ENCODE results near the gene DCAF15. TPM values are rescaled to one million over a fixed set of nuclear protein-coding genes. Genes with fewer than 3 reads are reported as not detected.
A peak's percentile ranks its signal among the peaks of the same experiment; 100 is the strongest.

DCAF15 gene
- polyA plus RNA-seq, 1 of the 3 experiments (the other 2 are of a cell fraction) = 55.6 TPM

DNA sequence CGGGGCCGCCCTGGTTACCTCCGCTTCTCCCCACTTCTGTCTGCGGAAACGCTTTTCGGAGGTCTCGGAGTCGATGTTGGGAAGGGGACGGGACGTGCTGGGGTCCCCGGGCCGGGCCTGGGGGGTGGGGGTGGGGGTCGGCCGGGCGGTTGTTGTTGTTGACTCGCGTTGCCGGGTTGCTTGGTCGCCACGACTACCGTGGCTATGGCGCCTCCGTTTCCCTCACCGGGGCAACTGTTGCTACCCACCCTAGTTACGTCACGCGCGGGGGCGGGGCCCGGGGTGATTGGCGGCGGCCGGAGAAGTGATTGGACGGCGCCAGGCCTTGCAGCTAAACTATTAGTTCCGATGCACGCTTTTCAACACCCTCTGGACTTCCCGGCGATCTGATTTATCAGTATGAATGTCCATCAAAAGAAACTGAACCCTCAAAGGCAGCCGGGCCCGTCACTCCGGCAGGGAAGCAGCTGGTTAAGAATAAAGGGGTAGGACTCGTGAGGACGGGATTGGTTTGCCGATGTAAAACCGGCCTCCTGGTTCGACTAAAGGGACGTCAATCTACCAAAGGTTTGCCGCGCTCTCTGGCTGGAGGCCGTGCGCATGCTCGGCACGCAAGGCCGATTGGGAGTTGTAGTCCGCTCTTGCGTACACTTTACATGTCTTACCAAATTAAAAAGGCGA lies 53.9 kb downstream of the DCAF15 start, which contains the start of gene RFX1 (continued):
- TF ChIP-seq, protein P1, sequence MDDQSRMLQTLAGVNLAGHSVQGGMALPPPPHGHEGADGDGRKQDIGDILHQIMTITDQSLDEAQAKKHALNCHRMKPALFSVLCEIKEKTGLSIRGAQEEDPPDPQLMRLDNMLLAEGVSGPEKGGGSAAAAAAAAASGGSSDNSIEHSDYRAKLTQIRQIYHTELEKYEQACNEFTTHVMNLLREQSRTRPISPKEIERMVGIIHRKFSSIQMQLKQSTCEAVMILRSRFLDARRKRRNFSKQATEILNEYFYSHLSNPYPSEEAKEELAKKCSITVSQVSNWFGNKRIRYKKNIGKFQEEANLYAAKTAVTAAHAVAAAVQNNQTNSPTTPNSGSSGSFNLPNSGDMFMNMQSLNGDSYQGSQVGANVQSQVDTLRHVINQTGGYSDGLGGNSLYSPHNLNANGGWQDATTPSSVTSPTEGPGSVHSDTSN (IDR thresholded peaks at IDR 0.05) = peak; percentile 100
- TF ChIP-seq FOXJ3 (CRISPR knock-in tag; IDR thresholded peaks at IDR 0.05) (no peak), RFX5 (IDR thresholded peaks at IDR 0.05; ENCODE audit: low read length) (no peak), TCF12 (IDR thresholded peaks at IDR 0.05) (no peak), RXRA (IDR thresholded peaks at IDR 0.05; ENCODE audit: borderline replicate concordance, low read depth) (no peak), ELF1 (IDR thresholded peaks at IDR 0.05) (peak; percentile 43; the same call in 1 of the 2 replicates), GABPA (IDR thresholded peaks at IDR 0.05; ENCODE audit: low read depth) (peak; percentile 60), NRF1 (IDR thresholded peaks at IDR 0.05; ENCODE audit: low read depth, low read length) (peak; percentile 99), EZH2phosphoT487 (IDR thresholded peaks at IDR 0.05; ENCODE audit: borderline replicate concordance, low read depth) (no peak), POLR2AphosphoS5 (IDR thresholded peaks at IDR 0.05; ENCODE audit: low read depth, low read length) (no peak), RAD21 (IDR thresholded peaks at IDR 0.05; ENCODE audit: low read length) (no peak), MXI1 (IDR thresholded peaks at IDR 0.05; ENCODE audit: low read depth, low read length) (peak; percentile 98), ZBTB33 (IDR thresholded peaks at IDR 0.05; ENCODE audit: borderline replicate concordance, low read depth) (peak; percentile 86; the same call in 1 of the 2 replicates), CHD2 (IDR thresholded peaks at IDR 0.05; ENCODE audit: low read length, partially characterized antibody) (peak; percentile 97), YY1 (IDR thresholded peaks at IDR 0.05; ENCODE audit: low read depth) (peak; percentile 22), EP300 (IDR thresholded peaks at IDR 0.05; ENCODE audit: borderline replicate concordance in 1 of 2, low read depth in 1 of 2, low read length in 1 of 2) (no peak), SIN3A (IDR thresholded peaks at IDR 0.05; ENCODE audit: borderline replicate concordance, low read depth, low read length) (no peak), FOSL2 (IDR thresholded peaks at IDR 0.05; ENCODE audit: borderline replicate concordance, low read depth) (no peak)
- TF ChIP-seq, protein P2, sequence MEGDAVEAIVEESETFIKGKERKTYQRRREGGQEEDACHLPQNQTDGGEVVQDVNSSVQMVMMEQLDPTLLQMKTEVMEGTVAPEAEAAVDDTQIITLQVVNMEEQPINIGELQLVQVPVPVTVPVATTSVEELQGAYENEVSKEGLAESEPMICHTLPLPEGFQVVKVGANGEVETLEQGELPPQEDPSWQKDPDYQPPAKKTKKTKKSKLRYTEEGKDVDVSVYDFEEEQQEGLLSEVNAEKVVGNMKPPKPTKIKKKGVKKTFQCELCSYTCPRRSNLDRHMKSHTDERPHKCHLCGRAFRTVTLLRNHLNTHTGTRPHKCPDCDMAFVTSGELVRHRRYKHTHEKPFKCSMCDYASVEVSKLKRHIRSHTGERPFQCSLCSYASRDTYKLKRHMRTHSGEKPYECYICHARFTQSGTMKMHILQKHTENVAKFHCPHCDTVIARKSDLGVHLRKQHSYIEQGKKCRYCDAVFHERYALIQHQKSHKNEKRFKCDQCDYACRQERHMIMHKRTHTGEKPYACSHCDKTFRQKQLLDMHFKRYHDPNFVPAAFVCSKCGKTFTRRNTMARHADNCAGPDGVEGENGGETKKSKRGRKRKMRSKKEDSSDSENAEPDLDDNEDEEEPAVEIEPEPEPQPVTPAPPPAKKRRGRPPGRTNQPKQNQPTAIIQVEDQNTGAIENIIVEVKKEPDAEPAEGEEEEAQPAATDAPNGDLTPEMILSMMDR (IDR thresholded peaks at IDR 0.05) = no peak
- TF ChIP-seq, protein P3, sequence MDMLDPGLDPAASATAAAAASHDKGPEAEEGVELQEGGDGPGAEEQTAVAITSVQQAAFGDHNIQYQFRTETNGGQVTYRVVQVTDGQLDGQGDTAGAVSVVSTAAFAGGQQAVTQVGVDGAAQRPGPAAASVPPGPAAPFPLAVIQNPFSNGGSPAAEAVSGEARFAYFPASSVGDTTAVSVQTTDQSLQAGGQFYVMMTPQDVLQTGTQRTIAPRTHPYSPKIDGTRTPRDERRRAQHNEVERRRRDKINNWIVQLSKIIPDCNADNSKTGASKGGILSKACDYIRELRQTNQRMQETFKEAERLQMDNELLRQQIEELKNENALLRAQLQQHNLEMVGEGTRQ (IDR thresholded peaks at IDR 0.05; ENCODE audit: borderline replicate concordance, low read depth, low read length) = no peak
- TF ChIP-seq, protein P4, sequence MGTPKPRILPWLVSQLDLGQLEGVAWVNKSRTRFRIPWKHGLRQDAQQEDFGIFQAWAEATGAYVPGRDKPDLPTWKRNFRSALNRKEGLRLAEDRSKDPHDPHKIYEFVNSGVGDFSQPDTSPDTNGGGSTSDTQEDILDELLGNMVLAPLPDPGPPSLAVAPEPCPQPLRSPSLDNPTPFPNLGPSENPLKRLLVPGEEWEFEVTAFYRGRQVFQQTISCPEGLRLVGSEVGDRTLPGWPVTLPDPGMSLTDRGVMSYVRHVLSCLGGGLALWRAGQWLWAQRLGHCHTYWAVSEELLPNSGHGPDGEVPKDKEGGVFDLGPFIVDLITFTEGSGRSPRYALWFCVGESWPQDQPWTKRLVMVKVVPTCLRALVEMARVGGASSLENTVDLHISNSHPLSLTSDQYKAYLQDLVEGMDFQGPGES (IDR thresholded peaks at IDR 0.05; ENCODE audit: low read depth, low read length) = peak; percentile 97
- TF ChIP-seq, protein P5, sequence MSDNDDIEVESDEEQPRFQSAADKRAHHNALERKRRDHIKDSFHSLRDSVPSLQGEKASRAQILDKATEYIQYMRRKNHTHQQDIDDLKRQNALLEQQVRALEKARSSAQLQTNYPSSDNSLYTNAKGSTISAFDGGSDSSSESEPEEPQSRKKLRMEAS (IDR thresholded peaks at IDR 0.05; ENCODE audit: low read depth) = no peak

Data from SK-N-SH (cell line).